ENCODE measurements around the gene KRT24. TPM values are rescaled to one million over a fixed set of nuclear protein-coding genes. Genes with fewer than 3 reads are reported as not detected.
"Not testable (repeated sequence)": the region's sequence is repeated elsewhere in the genome, so short reads cannot be mapped to it uniquely, and the experiment has no call there.

The KRT24 gene
- not detected for total RNA-seq

- ChIA-PET POLR2A (no interaction called here), CTCF (interaction anchor here (1.0 kb wide), 1 partner anchor 16 kb away, joined by 5 read pairs; no protein-coding TSS in a partner anchor)
- H3K9me3 Mint-ChIP-seq (ENCODE audit: low read depth) = no peaks in the 10 kb centered on the region
These were observed at the start of gene KRT24 for GRCh38 chr17:40703652-40704051. Gene KRT24, minus strand, starts transcription at chr17:40703752. Its CDS starts 59 bp downstream, at chr17:40703693.

GRCh38 chr17:40751065-40751464, 47.5 kb upstream of the KRT24 start:
- CTCF ChIA-PET = no interaction called here

More at GRCh38 chr17:40703652-40704051, at the start of gene KRT24:
- no peak within 1 kb of the TSS for H3K4me3 Mint-ChIP-seq
- DNase-seq = no peak
- no peaks in the 10 kb centered on the region for H3K4me1 Mint-ChIP-seq
- H3K36me3 Mint-ChIP-seq (ENCODE audit: low read depth) = no peaks in the 10 kb centered on the region
- H3K27ac Mint-ChIP-seq = no peak within 1 kb of the TSS
- H3K27me3 Mint-ChIP-seq = peaks cover 16% of the 10 kb centered on the region
- intact Hi-C loops (cut with DNase I, micrococcal nuclease) = no loop called here
- no peak for ATAC-seq

GRCh38 chr17:40750391-40750790, 46.8 kb upstream of the KRT24 start:
- Mint-ChIP-seq H3K27me3 (peaks cover 32% of the 10 kb centered on the region), H3K27ac (no peak overlapping the region), H3K4me1 (no peaks in the 10 kb centered on the region), H3K9me3 (ENCODE audit: low read depth) (peaks cover 3% of the 10 kb centered on the region), H3K36me3 (ENCODE audit: low read depth) (no peaks in the 10 kb centered on the region), H3K4me3 (no peak overlapping the region)
- ChIA-PET CTCF (no interaction called here), POLR2A (no interaction called here)
- ATAC-seq (no peak), DNase-seq (no peak)
- intact Hi-C loops (cut with DNase I, micrococcal nuclease) = no loop called here

More at GRCh38 chr17:40751065-40751464, 47.5 kb upstream of the KRT24 start:
- DNase-seq (no peak), ATAC-seq (no peak)
- intact Hi-C loops (cut with DNase I, micrococcal nuclease) = no loop called here
- no peaks in the 10 kb centered on the region for H3K36me3 Mint-ChIP-seq (ENCODE audit: low read depth)
- peaks cover 30% of the 10 kb centered on the region for H3K27me3 Mint-ChIP-seq
- no peak overlapping the region for H3K4me3 Mint-ChIP-seq
- peaks cover 3% of the 10 kb centered on the region for H3K9me3 Mint-ChIP-seq (ENCODE audit: low read depth)
- H3K27ac Mint-ChIP-seq = no peak overlapping the region
- no peaks in the 10 kb centered on the region for H3K4me1 Mint-ChIP-seq
- POLR2A ChIA-PET = interaction anchor here (0.6 kb wide), 1 partner anchor 68 kb away, joined by 3 read pairs; no protein-coding TSS in a partner anchor

- peaks cover 35% of the 10 kb centered on the region for H3K27me3 Mint-ChIP-seq
- ATAC-seq; POLR2A ChIA-PET; H3K27ac Mint-ChIP-seq; H3K36me3 Mint-ChIP-seq (ENCODE audit: low read depth); H3K9me3 Mint-ChIP-seq (ENCODE audit: low read depth); DNase-seq; H3K4me3 Mint-ChIP-seq; H3K4me1 Mint-ChIP-seq; intact Hi-C loops (cut with DNase I, micrococcal nuclease): not testable (repeated sequence)
- CTCF ChIA-PET = interaction anchor here (1.3 kb wide), 1 partner anchor 14 kb away, joined by 3 read pairs; no protein-coding TSS in a partner anchor
These were observed 45.1 kb upstream of the KRT24 start for GRCh38 chr17:40748666-40749065.

GRCh38 chr17:40738553-40738952, 35.0 kb upstream of the KRT24 start:
- Mint-ChIP-seq H3K4me3 (no peak overlapping the region), H3K27ac (no peak overlapping the region), H3K4me1 (no peaks in the 10 kb centered on the region), H3K9me3 (ENCODE audit: low read depth) (peaks cover 3% of the 10 kb centered on the region), H3K27me3 (peaks cover 12% of the 10 kb centered on the region), H3K36me3 (ENCODE audit: low read depth) (no peaks in the 10 kb centered on the region)
- ChIA-PET POLR2A (interaction anchor here (1.2 kb wide), 1 partner anchor 15 kb away, joined by 3 read pairs; no protein-coding TSS in a partner anchor), CTCF (interaction anchor here (0.7 kb wide), 1 partner anchor 77 kb away, joined by 3 read pairs; no protein-coding TSS in a partner anchor)
- intact Hi-C loops (cut with DNase I, micrococcal nuclease) = no loop called here
- DNase-seq = no peak
- no peak for ATAC-seq

- no peak overlapping the region for H3K4me3 Mint-ChIP-seq
- ChIA-PET POLR2A (no interaction called here), CTCF (interaction anchor here (0.7 to 1.4 kb wide), 3 partner anchors 13 to 879 kb away, joined by 3 to 4 read pairs (median 3); no protein-coding TSS in a partner anchor)
- peaks cover 12% of the 10 kb centered on the region for H3K27me3 Mint-ChIP-seq
- intact Hi-C loops (cut with DNase I, micrococcal nuclease) = no loop called here
- DNase-seq (no peak), ATAC-seq (no peak)
- no peaks in the 10 kb centered on the region for H3K36me3 Mint-ChIP-seq (ENCODE audit: low read depth)
- H3K27ac Mint-ChIP-seq = no peak overlapping the region
- no peaks in the 10 kb centered on the region for H3K4me1 Mint-ChIP-seq
- H3K9me3 Mint-ChIP-seq (ENCODE audit: low read depth) = no peaks in the 10 kb centered on the region
These were observed 31.5 kb upstream of the KRT24 start for GRCh38 chr17:40735016-40735415.

GRCh38 chr17:40734018-40734417, 30.5 kb upstream of the KRT24 start:
- no peaks in the 10 kb centered on the region for H3K9me3 Mint-ChIP-seq (ENCODE audit: low read depth)
- no peaks in the 10 kb centered on the region for H3K36me3 Mint-ChIP-seq (ENCODE audit: low read depth)
- no peaks in the 10 kb centered on the region for H3K4me1 Mint-ChIP-seq
- intact Hi-C loops (cut with DNase I, micrococcal nuclease) = no loop called here
- no peak overlapping the region for H3K27ac Mint-ChIP-seq
- ATAC-seq (no peak), DNase-seq (no peak)
- CTCF ChIA-PET = interaction anchor here (1.0 kb wide), 1 partner anchor 20 kb away, joined by 3 read pairs; no protein-coding TSS in a partner anchor
- no peak overlapping the region for H3K4me3 Mint-ChIP-seq
- POLR2A ChIA-PET = no interaction called here
- peaks cover 12% of the 10 kb centered on the region for H3K27me3 Mint-ChIP-seq

- intact Hi-C loops (cut with DNase I, micrococcal nuclease) = no loop called here
- no peak for ATAC-seq
- Mint-ChIP-seq H3K9me3 (ENCODE audit: low read depth) (no peaks in the 10 kb centered on the region), H3K36me3 (ENCODE audit: low read depth) (no peaks in the 10 kb centered on the region), H3K4me3 (no peak overlapping the region), H3K4me1 (peaks cover 2% of the 10 kb centered on the region), H3K27ac (no peak overlapping the region), H3K27me3 (peaks cover 10% of the 10 kb centered on the region)
- CTCF ChIA-PET = interaction anchor here (0.6 to 1.3 kb wide), 4 partner anchors 10 to 871 kb away, joined by 3 to 6 read pairs (median 4); no protein-coding TSS in a partner anchor
- POLR2A ChIA-PET = no interaction called here
- no peak for DNase-seq
These were observed 27.4 kb upstream of the KRT24 start for GRCh38 chr17:40730970-40731369.

GRCh38 chr17:40727447-40728231, 24.1 kb upstream of the KRT24 start:
- POLR2A ChIA-PET = no interaction called here
- ATAC-seq = no peak

GRCh38 chr17:40726919-40727318, 23.4 kb upstream of the KRT24 start:
- peaks cover 2% of the 10 kb centered on the region for H3K4me1 Mint-ChIP-seq
- H3K36me3 Mint-ChIP-seq (ENCODE audit: low read depth) = no peaks in the 10 kb centered on the region
- DNase-seq (no peak), ATAC-seq (no peak)
- CTCF ChIA-PET = no interaction called here
- POLR2A ChIA-PET = no interaction called here
- H3K27me3 Mint-ChIP-seq = peaks cover 19% of the 10 kb centered on the region
- H3K4me3 Mint-ChIP-seq = no peak overlapping the region
- no peak overlapping the region for H3K27ac Mint-ChIP-seq
- intact Hi-C loops (cut with DNase I, micrococcal nuclease) = loop anchor here (1.0 to 5.0 kb wide), 3 partner anchors 106 to 165 kb away; no protein-coding TSS in a partner anchor
- H3K9me3 Mint-ChIP-seq (ENCODE audit: low read depth) = no peaks in the 10 kb centered on the region

More at GRCh38 chr17:40727447-40728231, 24.1 kb upstream of the KRT24 start:
- intact Hi-C loops (cut with DNase I, micrococcal nuclease) = loop anchor here (1.0 to 5.0 kb wide), 3 partner anchors 107 to 165 kb away; no protein-coding TSS in a partner anchor
- Mint-ChIP-seq H3K4me1 (peaks cover 2% of the 10 kb centered on the region), H3K27ac (no peak overlapping the region), H3K4me3 (no peak overlapping the region), H3K9me3 (ENCODE audit: low read depth) (no peaks in the 10 kb centered on the region), H3K27me3 (peaks cover 21% of the 10 kb centered on the region), H3K36me3 (ENCODE audit: low read depth) (no peaks in the 10 kb centered on the region)
- CTCF ChIA-PET = no interaction called here
- no peak for DNase-seq

GRCh38 chr17:40724656-40725055, 21.1 kb upstream of the KRT24 start:
- ATAC-seq = no peak
- Mint-ChIP-seq H3K36me3 (ENCODE audit: low read depth) (no peaks in the 10 kb centered on the region), H3K27ac (no peak overlapping the region), H3K27me3 (peaks cover 11% of the 10 kb centered on the region), H3K9me3 (ENCODE audit: low read depth) (no peaks in the 10 kb centered on the region), H3K4me1 (peaks cover 2% of the 10 kb centered on the region), H3K4me3 (no peak overlapping the region)
- DNase-seq = no peak
- ChIA-PET POLR2A (no interaction called here), CTCF (no interaction called here)
- intact Hi-C loops (cut with DNase I, micrococcal nuclease) = loop anchor here in 1 of 2 experiments (5.0 kb wide), 1 partner anchor 162 kb away; no protein-coding TSS in a partner anchor

GRCh38 chr17:40722241-40722640, 18.7 kb upstream of the KRT24 start:
- H3K4me1 Mint-ChIP-seq = no peaks in the 10 kb centered on the region
- H3K9me3 Mint-ChIP-seq (ENCODE audit: low read depth) = no peaks in the 10 kb centered on the region
- ChIA-PET POLR2A (no interaction called here), CTCF (interaction anchor here (2.0 kb wide), 1 partner anchor 13 kb away, joined by 4 read pairs; no protein-coding TSS in a partner anchor)
- H3K27ac Mint-ChIP-seq = no peak overlapping the region
- no peak for ATAC-seq
- H3K4me3 Mint-ChIP-seq = no peak overlapping the region
- H3K36me3 Mint-ChIP-seq (ENCODE audit: low read depth) = no peaks in the 10 kb centered on the region
- intact Hi-C loops (cut with DNase I, micrococcal nuclease) = no loop called here
- DNase-seq = no peak
- H3K27me3 Mint-ChIP-seq = peaks cover 11% of the 10 kb centered on the region

All from activated CD4-positive, alpha-beta T cell treated with anti-CD3 and anti-CD28 coated beads for 36 hours (primary cell).